LNCaP clone FGC (cell line): Measurements from ENCODE around the gene PAIP1.
"Not testable (repeated sequence)": the region's sequence is repeated elsewhere in the genome, so short reads cannot be mapped to it uniquely, and the experiment has no call there.

Source experiments
- DNase-seq: peaks from one replicate; pipeline ENCODE4 v3.0.0-alpha.2; 2011; ENCODE audit warnings: low read depth
- H3K4me3 ChIP-seq: 2 replicates; pipeline ENCODE4 v1.5.1; 2011; ENCODE audit warnings: mild to moderate bottlenecking, low read depth, low read length, control low read depth
- TF ChIP-seq, protein P1 (sequence below): IDR thresholded peaks from 2 replicates; pipeline ENCODE4 v1.5.1; 2012; ENCODE audit warnings: mild to moderate bottlenecking; ENCODE audit not compliant: control insufficient read depth, insufficient read depth; ENCODE audit errors: extremely low read depth

The PAIP1 gene

DNA sequence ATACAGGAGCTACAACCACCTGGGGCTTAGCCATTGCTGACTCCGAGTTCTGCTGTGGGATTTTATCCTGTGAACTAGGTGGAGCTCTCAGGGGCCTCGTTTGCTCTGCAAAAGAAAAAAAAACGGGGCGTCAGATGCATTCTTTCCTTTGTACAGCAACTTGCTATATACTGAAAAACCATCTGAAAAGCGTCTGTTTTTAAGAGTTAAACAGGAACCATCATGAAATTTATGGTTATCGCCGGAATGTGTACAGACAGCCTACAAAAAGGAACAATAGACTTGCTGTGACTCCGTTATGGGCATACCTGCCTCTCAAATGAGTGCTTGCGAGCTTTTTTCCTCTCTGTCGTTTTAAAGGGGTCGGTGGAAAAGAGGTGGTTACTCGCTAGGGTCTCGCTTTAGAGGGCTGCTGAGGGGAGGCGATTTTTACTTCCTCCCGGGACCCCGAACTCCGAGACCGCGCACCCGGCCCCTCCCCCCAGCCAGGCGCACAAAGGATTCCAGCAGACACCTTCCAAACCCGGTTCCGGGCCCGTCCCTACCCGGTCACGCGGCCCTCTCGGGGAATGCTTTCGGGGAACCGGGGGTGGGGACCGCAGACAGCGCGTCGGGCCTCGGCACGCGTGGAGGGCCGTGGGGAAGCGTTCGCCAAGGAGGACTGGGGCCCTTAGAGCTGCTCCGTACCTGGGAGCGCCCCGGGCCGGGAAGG, 826 bp downstream of the PAIP1 start:
- no peak for DNase-seq
- TF ChIP-seq, protein P1, sequence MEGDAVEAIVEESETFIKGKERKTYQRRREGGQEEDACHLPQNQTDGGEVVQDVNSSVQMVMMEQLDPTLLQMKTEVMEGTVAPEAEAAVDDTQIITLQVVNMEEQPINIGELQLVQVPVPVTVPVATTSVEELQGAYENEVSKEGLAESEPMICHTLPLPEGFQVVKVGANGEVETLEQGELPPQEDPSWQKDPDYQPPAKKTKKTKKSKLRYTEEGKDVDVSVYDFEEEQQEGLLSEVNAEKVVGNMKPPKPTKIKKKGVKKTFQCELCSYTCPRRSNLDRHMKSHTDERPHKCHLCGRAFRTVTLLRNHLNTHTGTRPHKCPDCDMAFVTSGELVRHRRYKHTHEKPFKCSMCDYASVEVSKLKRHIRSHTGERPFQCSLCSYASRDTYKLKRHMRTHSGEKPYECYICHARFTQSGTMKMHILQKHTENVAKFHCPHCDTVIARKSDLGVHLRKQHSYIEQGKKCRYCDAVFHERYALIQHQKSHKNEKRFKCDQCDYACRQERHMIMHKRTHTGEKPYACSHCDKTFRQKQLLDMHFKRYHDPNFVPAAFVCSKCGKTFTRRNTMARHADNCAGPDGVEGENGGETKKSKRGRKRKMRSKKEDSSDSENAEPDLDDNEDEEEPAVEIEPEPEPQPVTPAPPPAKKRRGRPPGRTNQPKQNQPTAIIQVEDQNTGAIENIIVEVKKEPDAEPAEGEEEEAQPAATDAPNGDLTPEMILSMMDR, result 0 out of 2 replicates have a peak, but pooled peaks have one; percentile 9
- H3K4me3 ChIP-seq, result peak overlapping the region; percentile 65

DNA sequence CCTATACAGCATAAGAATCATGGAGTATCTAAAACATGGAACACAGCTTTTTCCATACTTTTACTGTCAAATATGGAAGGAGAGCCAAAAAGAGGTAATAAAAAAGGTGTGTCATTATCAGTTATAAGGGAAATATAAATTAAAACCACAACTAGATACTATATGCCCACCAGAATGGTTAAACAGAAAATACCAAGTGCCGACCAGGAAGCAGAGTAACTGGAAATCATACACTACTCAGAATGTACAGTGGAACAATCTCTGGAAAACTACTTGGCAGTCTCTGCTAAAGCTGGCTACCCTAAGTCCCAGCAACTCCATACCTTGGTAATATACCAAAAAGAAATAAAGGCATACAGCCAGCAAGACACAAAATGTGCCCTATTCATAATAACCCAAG, 2.4 kb downstream of the PAIP1 start:
- DNase-seq, result no peak
- TF ChIP-seq, protein P1, result no peak
- H3K4me3 ChIP-seq, result no peak overlapping the region

DNA sequence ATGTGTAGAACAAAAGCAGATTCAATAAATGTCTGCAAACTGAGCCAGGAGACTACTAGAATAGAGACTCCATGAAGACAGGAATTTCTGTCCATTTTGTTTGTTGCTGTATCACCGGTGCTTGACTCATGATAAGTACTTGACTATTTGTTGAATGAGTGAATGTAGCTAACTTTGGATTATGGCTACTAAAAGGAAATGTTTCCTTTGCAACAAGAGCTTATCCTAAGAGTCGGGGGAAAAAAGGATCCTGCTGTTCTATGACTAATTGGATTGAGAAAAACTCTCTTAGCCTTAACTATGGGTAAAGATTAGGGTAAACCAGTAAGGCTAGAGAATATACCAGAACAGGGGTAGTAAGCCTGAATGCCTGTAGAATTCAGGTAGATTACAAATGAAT, 3.5 kb downstream of the PAIP1 start:
- TF ChIP-seq, protein P1, result no peak
- H3K4me3 ChIP-seq, result no peak overlapping the region
- DNase-seq, result no peak

DNA sequence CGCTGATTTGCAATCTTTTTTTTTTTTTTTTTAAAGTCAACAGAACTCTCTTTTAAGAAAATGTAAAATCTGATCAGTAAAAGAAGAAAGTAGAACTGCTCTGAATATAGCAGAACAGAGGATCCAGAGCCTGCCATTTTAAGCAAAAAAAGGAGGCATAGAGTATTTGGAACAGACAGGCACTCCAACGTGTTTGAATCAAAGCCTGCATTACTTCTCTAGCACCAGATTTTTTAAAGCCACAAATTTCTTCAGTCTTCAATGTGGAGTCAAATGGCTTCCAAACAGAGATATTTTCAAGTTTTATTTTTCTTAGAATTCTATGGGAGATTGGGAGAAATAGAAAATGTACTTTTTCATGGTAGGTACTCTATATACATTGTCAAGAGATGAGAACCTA, 5.1 kb downstream of the PAIP1 start:
- no peak for DNase-seq
- H3K4me3 ChIP-seq, result no peak overlapping the region
- TF ChIP-seq, protein P1, result no peak

DNA sequence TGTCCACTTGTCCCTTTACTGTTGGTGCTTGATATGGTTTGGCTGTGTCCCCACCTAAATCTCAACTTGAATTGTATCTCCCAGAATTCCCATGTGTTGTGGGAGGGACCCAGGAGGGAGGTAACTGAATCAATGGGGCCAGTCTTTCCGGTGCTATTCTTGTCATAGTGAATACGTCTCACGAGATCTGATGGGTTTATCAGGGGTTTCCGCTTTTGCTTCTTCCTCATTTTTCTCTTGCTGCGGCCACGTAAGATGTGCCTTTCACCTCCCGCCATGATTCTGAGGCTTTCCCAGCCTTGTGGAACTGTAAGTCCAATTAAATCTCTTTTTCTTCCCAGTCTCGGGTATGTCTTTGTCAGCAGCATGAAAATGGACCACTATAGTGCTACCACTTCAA, 7.6 kb downstream of the PAIP1 start:
- H3K4me3 ChIP-seq, DNase-seq: not testable (repeated sequence)

DNA sequence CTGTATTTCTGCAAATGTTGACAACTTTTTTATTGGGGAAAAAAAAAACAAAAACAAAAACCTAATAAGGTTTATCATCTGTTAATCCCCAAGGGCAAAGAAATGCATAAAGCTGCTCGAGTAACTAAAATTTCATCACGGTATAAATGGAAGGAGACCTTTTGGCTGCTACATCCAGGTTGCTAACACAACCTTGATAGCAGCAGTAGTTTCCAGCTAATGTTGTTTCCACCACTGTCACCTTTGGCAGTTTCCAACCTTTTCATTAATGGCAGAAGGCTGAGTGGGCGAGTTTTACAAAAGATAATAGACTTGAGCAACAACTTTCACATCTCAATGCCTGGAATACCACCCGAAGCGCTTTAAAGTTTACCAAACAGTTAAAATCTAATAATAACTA, 8.5 kb downstream of the PAIP1 start:
- no peak for DNase-seq
- TF ChIP-seq, protein P1, result no peak
- no peak overlapping the region for H3K4me3 ChIP-seq

DNA sequence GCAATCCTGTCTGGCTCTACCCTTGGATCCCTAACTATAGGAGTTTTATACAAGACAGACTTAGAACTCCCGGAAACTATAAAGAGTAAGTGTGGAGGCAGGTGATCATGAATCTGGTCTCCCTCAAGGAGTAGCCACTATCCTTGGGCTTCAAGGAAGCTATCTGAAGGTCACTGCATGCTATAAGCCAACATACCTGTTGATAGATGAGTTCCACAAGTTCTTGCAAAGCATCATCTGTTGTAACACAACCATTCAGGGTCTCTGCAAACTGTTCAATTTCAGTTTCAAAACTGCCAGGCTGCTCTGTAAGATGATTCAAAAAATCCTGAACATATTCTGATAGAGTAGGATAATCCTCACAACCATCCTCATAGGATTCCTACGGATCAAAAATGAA, 9.3 kb downstream of the PAIP1 start:
- H3K4me3 ChIP-seq, result no peak overlapping the region
- DNase-seq, result no peak
- TF ChIP-seq, protein P1, result no peak

DNA sequence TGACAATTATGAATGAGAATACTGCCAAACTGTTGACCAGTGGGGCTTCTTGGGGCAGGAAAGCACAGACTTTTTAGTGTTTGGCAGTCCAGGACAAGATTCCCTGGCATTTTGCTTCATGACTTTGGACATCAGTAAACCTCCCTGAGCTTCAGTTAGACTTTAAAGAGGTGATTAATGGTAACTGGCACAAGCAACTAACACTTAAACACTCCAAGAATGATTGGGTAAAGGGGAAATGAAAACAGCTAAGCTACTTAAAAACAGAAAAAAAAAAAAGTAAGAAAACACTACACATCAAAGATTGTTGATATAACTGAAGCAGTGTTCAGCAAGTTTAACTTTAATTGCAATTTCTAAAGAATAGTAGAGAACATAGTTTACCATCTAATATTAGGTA, 13.4 kb downstream of the PAIP1 start:
- no peak for DNase-seq
- TF ChIP-seq, protein P1, result no peak
- no peak overlapping the region for H3K4me3 ChIP-seq
